Testis (tissue), 2 donors: Measurements from ENCODE around the gene DCUN1D1.

Source experiments
- CTCF ChIP-seq, 3 experiments: fragments of 450-650 bp in 2 of 3; fragments of 200-600 bp in 1 of 3; sonication (generic) in 1 of 3; IDR thresholded peaks; one replicate each; pipeline ENCODE4 v1.5.1; 2016 to 2019; ENCODE audit warnings: antibody characterized with exemption in 3 of 3, mild to moderate bottlenecking in 2 of 3, moderate library complexity in 1 of 3
- POLR2A ChIP-seq: fragments of 450-650 bp; IDR thresholded peaks from one replicate; pipeline ENCODE4 v1.6.1; 2017; ENCODE audit warnings: antibody characterized with exemption, mild to moderate bottlenecking, moderate library complexity

- TF ChIP-seq CTCF (IDR thresholded peaks at IDR 0.05) = no peak
- TF ChIP-seq POLR2A = no peak
These were observed 30.6 kb downstream of the DCUN1D1 start for GRCh38 chr3:182949688-182950087.
